GM10266 (cell line): Measurements from ENCODE around the gene TTC13.

Source experiments
- DNase-seq: peaks from one replicate; pipeline ENCODE4 v3.0.0; 2012; ENCODE audit errors: extremely low spot score
- TF ChIP-seq, protein P1 (sequence below): IDR thresholded peaks from 2 replicates; pipeline ENCODE4 v1.5.1; 2012; ENCODE audit warnings: mild to moderate bottlenecking, low read depth; ENCODE audit not compliant: control insufficient read depth, insufficient read depth; ENCODE audit errors: missing control alignments

TTC13 gene

DNA sequence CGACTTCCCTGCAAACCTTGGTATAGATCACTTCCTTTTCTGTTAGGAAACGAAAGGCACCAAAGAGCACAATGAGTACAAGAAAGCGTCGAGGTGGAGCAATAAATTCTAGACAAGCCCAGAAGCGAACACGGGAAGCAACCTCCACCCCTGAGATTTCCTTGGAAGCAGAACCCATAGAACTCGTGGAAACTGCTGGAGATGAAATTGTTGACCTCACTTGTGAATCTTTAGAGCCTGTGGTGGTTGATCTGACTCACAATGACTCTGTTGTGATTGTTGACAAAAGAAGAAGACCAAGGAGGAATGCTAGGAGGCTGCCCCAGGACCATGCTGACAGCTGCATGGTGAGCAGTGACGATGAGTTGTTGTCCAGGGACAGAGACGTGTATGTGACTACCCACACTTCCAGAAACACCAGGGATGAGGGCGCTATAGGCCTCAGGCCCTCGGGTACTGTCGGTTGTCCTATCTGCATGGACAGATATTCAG is 42.9 kb upstream of the TTC13 start:
- DNase-seq, result no peak
- TF ChIP-seq, protein P1, sequence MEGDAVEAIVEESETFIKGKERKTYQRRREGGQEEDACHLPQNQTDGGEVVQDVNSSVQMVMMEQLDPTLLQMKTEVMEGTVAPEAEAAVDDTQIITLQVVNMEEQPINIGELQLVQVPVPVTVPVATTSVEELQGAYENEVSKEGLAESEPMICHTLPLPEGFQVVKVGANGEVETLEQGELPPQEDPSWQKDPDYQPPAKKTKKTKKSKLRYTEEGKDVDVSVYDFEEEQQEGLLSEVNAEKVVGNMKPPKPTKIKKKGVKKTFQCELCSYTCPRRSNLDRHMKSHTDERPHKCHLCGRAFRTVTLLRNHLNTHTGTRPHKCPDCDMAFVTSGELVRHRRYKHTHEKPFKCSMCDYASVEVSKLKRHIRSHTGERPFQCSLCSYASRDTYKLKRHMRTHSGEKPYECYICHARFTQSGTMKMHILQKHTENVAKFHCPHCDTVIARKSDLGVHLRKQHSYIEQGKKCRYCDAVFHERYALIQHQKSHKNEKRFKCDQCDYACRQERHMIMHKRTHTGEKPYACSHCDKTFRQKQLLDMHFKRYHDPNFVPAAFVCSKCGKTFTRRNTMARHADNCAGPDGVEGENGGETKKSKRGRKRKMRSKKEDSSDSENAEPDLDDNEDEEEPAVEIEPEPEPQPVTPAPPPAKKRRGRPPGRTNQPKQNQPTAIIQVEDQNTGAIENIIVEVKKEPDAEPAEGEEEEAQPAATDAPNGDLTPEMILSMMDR, result no peak

DNA sequence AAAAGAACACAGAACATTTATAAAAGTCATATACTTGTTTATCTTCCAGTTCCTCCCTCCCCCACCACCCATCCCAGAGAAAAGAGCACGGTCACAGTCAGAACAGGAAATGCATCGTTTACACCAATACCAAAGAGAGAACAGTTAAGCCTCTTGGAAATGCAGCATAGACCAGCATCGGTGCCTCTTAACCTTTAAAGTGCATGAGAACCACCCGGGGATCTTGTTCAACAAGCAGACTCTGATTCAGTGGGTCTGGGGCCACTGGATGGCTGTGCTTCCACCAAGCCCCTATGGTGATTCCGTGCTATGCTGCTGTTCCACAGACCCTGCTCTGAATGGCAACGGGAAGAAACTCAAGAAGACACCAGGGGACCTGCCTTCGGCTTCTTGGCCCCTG is 42.2 kb upstream of the TTC13 start:
- TF ChIP-seq, protein P1, result no peak
- no peak for DNase-seq

DNA sequence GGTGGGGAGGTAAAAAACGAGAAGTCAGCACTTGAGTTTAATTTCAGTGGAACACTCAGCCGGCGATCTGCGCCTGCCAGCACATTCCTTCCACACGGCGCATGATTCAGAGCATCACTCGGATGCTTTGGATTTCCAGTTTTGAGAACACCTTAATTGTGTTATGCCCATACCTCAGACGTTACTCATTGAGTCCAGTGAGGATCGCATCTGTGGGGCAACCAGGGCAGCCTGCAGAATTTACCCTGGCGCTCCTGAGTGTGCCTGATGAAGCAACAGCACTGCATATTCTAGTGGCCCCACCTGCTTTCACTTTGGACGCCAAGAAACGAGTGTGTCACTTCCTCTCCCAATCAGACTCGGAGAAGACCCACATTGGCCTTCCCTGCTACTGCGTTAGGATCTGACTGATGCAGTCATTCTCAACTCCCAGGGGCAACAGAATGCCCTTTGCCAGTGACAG is 41.5 kb upstream of the TTC13 start:
- TF ChIP-seq, protein P1, result no peak
- no peak for DNase-seq

DNA sequence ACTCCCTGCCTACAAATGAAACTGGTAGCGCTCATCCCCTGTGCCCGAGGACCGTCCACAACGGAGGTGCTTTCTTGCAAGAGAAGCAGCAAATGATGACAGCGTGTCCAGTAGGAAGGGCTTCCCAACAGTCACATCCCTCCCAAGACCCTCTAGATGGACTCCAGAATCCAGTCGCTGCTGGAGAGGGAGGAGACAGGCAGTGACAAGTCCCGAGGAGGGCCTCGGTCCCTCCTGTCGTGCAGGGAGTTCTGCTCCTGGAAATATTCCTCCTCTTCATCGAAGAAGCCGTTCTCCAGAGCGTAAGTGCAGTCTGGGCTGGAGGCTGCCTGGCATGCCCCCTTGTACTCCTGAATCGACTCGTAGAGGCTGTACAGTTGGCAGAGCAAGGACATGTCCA is 41.0 kb upstream of the TTC13 start:
- TF ChIP-seq, protein P1, result no peak
- no peak for DNase-seq

DNA sequence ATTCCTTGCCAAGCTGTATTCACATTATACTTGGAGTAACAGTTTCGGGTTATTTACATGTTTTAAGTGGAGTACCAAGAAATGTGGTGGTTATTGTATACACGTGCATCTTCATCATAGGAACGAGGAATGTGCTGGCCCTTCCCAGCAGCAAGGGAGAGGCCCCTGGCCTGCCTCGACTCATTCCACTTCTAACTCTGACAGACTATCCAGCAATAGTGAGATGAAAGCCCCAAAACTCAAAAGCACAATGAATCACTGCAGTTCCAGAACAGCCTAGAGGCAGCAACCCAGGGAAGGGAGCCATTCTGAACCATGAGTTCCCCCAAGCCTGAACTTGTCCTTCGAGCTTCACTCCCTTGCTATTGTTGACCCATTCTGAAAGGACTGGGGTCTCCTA is 38.3 kb upstream of the TTC13 start:
- no peak for DNase-seq
- TF ChIP-seq, protein P1, result no peak

DNA sequence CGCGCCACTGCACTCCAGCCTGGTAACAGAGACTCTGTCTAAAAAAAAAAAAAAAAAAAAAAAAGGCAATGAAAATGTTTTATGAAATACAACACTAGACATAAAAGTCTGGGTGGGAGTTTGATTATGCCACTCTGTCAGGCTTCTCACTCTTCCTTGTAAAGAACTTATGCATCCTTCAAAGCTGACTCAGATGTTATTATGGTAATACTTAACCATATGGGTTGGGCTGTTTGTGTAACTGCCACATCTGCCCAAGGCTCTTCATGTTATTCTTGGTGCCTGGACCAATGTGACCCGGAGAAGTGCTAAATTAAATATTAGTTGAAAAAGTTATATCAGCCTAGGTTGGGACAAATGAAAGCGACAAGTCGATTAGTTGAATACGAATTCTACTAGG is 37.6 kb upstream of the TTC13 start:
- DNase-seq, result no peak
- TF ChIP-seq, protein P1, result no peak

DNA sequence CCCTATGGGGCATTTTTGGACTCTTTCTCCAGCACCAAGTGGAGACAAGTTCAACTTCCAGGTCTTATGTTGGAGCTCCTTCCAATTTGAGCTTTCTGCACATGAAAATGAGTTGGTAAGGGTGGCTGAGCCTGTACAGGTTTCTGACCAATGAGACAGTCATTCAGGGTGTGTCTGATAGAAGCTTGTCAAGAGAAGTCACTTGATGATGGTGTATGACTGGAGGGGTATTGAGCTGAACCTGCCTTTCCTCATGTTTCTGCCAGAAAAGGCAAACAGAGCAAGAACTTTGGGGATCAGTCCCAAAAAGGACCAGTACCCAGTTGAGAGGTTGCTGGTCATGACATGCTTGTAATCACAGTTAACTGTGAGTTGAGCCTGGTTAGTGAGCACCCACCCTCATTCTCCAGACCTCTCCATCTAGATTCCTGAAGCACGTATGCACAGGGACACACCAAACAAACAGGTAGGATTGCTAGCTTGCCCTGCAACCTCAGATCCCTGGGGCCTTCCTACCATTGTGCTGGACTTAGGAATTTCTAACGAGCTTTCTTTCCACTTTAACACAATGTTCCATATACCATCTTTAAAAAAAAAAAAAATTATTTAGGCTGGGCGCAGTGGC is 34.8 kb upstream of the TTC13 start:
- DNase-seq, result no peak
- TF ChIP-seq, protein P1, result no peak
